ENCODE results near the gene MLLT6.

MLLT6 gene

DNA sequence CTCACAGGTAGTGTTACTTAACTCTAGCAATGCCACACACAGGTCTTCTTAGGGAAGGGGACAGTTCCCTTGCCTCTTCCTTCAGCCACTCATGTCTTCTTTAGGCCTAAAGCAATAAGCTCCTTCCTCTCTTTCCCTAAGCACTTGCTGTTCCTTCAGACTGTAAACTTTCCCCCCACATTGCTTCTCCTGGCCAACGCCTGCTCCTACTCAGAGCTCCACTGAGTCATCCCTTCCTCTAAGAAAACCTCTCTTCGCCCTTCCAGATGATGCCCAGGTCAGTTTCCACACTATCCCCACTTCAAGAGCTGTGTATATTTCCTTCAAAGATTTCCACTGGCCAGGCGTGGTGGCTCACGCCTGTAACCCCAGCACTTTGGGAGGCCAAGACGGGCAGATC, 17.8 kb upstream of the MLLT6 start:
- Histone ChIP-seq H3K9ac (ENCODE audit: low read length) (no peak overlapping the region), H3K4me2 (ENCODE audit: low read depth, low read length) (no peak overlapping the region), H3K27me3 (replicated peaks; ENCODE audit: insufficient read depth, low read length) (no peaks in the 10 kb centered on the region), H3K4me1 (ENCODE audit: low read length) (no peaks in the 10 kb centered on the region), H2AFZ (ENCODE audit: low read length) (no peak overlapping the region), H3K36me3 (replicated peaks; ENCODE audit: insufficient read depth, low read length) (no peaks in the 10 kb centered on the region), H3K27ac (ENCODE audit: low read length) (no peak overlapping the region), H3K9me3 (replicated peaks; ENCODE audit: insufficient read depth, low read length) (no peaks in the 10 kb centered on the region), H3K9me2 (replicated peaks; ENCODE audit: insufficient read depth, low read length) (no peaks in the 10 kb centered on the region), H3K4me3 (ENCODE audit: low read length) (no peak overlapping the region), H3F3A (ENCODE audit: insufficient read depth, low read length) (no peaks in the 10 kb centered on the region), H3K79me2 (ENCODE audit: low read length) (no peaks in the 10 kb centered on the region), H4K20me1 (ENCODE audit: insufficient read depth, low read length) (no peaks in the 10 kb centered on the region)
- DNase-seq: no peak
- TF ChIP-seq, protein P1, sequence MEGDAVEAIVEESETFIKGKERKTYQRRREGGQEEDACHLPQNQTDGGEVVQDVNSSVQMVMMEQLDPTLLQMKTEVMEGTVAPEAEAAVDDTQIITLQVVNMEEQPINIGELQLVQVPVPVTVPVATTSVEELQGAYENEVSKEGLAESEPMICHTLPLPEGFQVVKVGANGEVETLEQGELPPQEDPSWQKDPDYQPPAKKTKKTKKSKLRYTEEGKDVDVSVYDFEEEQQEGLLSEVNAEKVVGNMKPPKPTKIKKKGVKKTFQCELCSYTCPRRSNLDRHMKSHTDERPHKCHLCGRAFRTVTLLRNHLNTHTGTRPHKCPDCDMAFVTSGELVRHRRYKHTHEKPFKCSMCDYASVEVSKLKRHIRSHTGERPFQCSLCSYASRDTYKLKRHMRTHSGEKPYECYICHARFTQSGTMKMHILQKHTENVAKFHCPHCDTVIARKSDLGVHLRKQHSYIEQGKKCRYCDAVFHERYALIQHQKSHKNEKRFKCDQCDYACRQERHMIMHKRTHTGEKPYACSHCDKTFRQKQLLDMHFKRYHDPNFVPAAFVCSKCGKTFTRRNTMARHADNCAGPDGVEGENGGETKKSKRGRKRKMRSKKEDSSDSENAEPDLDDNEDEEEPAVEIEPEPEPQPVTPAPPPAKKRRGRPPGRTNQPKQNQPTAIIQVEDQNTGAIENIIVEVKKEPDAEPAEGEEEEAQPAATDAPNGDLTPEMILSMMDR (IDR thresholded peaks at IDR 0.05; ENCODE audit: low read length): no peak
- TF ChIP-seq EZH2phosphoT487 (IDR thresholded peaks at IDR 0.05; ENCODE audit: low read length): no peak
- no peak for TF ChIP-seq EZH2 (optimal IDR thresholded peaks at IDR 0.05; ENCODE audit: low read depth, low read length)

DNA sequence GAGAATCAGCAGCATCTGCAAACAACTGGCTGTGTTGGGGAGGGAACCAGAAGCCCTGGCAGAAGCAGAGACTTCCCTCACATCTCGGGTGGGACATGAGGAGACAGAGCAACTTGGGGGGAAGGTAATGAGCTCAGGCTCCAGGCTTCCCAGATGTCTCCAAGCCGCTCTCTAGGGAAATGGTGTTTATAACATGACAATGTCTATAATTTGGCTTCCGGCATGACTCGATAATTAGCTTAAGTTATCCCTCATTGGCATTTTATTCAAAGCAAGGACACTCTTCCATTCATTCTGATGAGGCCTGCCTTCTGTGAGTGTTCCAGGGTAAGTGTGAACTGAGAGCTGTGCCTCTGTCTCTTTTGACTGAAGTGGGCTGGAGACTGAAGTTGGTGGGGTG, 14.7 kb upstream of the MLLT6 start:
- Histone ChIP-seq H3F3A (ENCODE audit: insufficient read depth, low read length) (no peaks in the 10 kb centered on the region), H4K20me1 (ENCODE audit: insufficient read depth, low read length) (no peaks in the 10 kb centered on the region), H3K27me3 (replicated peaks; ENCODE audit: insufficient read depth, low read length) (no peaks in the 10 kb centered on the region), H3K79me2 (ENCODE audit: low read length) (no peaks in the 10 kb centered on the region), H3K9me2 (replicated peaks; ENCODE audit: insufficient read depth, low read length) (no peaks in the 10 kb centered on the region), H3K9ac (ENCODE audit: low read length) (no peak overlapping the region), H3K27ac (ENCODE audit: low read length) (no peak overlapping the region), H3K36me3 (replicated peaks; ENCODE audit: insufficient read depth, low read length) (no peaks in the 10 kb centered on the region), H3K4me1 (ENCODE audit: low read length) (no peaks in the 10 kb centered on the region), H2AFZ (ENCODE audit: low read length) (no peak overlapping the region), H3K4me2 (ENCODE audit: low read depth, low read length) (no peak overlapping the region), H3K4me3 (ENCODE audit: low read length) (no peak overlapping the region), H3K9me3 (replicated peaks; ENCODE audit: insufficient read depth, low read length) (no peaks in the 10 kb centered on the region)
- TF ChIP-seq EZH2phosphoT487 (IDR thresholded peaks at IDR 0.05; ENCODE audit: low read length) (no peak), EZH2 (optimal IDR thresholded peaks at IDR 0.05; ENCODE audit: low read depth, low read length) (no peak)
- TF ChIP-seq, protein P1 (IDR thresholded peaks at IDR 0.05; ENCODE audit: low read length): no peak
- no peak for DNase-seq

DNA sequence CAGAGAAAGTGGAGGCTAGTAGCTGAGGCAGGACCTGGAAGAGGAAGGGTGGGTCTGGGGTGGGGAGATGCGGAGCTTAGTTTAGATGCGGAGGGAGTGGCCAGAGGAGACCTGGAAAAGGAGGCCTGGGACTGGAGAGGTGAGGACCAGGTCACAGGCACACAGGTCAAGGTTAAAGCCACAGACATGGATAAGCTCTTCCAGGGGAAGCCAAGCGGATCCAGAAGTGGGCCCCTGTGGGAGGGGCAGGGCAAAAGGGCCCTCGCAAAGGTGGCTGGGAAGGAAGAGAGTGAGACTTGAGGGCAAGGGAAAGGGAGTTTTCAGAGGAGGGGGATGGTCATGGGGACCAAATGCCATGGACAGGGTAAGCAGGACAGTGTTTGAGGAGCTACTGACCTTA, 13.9 kb upstream of the MLLT6 start:
- no peak overlapping the region for H3K27ac ChIP-seq (ENCODE audit: low read length)
- H3K4me2 ChIP-seq (ENCODE audit: low read depth, low read length): no peak overlapping the region
- no peaks in the 10 kb centered on the region for H3K9me2 ChIP-seq (replicated peaks; ENCODE audit: insufficient read depth, low read length)
- H4K20me1 ChIP-seq (ENCODE audit: insufficient read depth, low read length): no peaks in the 10 kb centered on the region
- H3K36me3 ChIP-seq (replicated peaks; ENCODE audit: insufficient read depth, low read length): no peaks in the 10 kb centered on the region
- no peak for DNase-seq
- no peaks in the 10 kb centered on the region for H3F3A ChIP-seq (ENCODE audit: insufficient read depth, low read length)
- TF ChIP-seq EZH2 (optimal IDR thresholded peaks at IDR 0.05; ENCODE audit: low read depth, low read length) (no peak), EZH2phosphoT487 (IDR thresholded peaks at IDR 0.05; ENCODE audit: low read length) (no peak)
- TF ChIP-seq, protein P1 (IDR thresholded peaks at IDR 0.05; ENCODE audit: low read length): no peak
- H2AFZ ChIP-seq (ENCODE audit: low read length): no peak overlapping the region
- H3K4me3 ChIP-seq (ENCODE audit: low read length): no peak overlapping the region
- H3K9ac ChIP-seq (ENCODE audit: low read length): no peak overlapping the region
- no peaks in the 10 kb centered on the region for H3K27me3 ChIP-seq (replicated peaks; ENCODE audit: insufficient read depth, low read length)
- no peaks in the 10 kb centered on the region for H3K9me3 ChIP-seq (replicated peaks; ENCODE audit: insufficient read depth, low read length)
- H3K79me2 ChIP-seq (ENCODE audit: low read length): no peaks in the 10 kb centered on the region
- H3K4me1 ChIP-seq (ENCODE audit: low read length): no peaks in the 10 kb centered on the region
